IMR-90 (cell line): ENCODE results near the gene DSCAML1.

Experiments
- BHLHE40 ChIP-seq: fragments of 150-350 bp; IDR thresholded peaks from 2 replicates; pipeline ENCODE4 v1.6.1; 2016; ENCODE audit warnings: mild to moderate bottlenecking, low read depth, low read length
- CEBPB ChIP-seq: IDR thresholded peaks from 2 replicates; pipeline ENCODE4 v1.6.1; 2012; ENCODE audit warnings: low read depth, low read length, improper control_type of control experiment
- CHD1 ChIP-seq: IDR thresholded peaks from 2 replicates; pipeline ENCODE4 v1.6.1; 2012; ENCODE audit warnings: low read depth, low read length, improper control_type of control experiment
- ELK1 ChIP-seq: fragments of 150-350 bp; IDR thresholded peaks from 2 replicates; pipeline ENCODE4 v1.6.1; 2016; ENCODE audit warnings: low read depth, mild to moderate bottlenecking, low read length, moderate library complexity, borderline replicate concordance
- FOS ChIP-seq: fragments of 150-350 bp; IDR thresholded peaks from 2 replicates; pipeline ENCODE4 v1.6.1; 2016; ENCODE audit warnings: low read depth, low read length
- MXI1 ChIP-seq: IDR thresholded peaks from 2 replicates; pipeline ENCODE4 v1.6.1; 2012; ENCODE audit warnings: low read depth, mild to moderate bottlenecking, low read length, moderate library complexity, borderline replicate concordance
- NFE2L2 ChIP-seq: fragments of 150-350 bp; IDR thresholded peaks from 2 replicates; pipeline ENCODE4 v1.6.1; 2016; ENCODE audit warnings: low read depth, mild to moderate bottlenecking, low read length
- POLR2A ChIP-seq: IDR thresholded peaks from 2 replicates; pipeline ENCODE4 v1.6.1; 2012; ENCODE audit warnings: mild to moderate bottlenecking, low read depth, low read length
- RAD21 ChIP-seq: IDR thresholded peaks from 2 replicates; pipeline ENCODE4 v1.6.1; 2012; ENCODE audit warnings: low read length, improper control_type of control experiment
- RFX5 ChIP-seq: IDR thresholded peaks from 2 replicates; pipeline ENCODE4 v1.8.0; 2012; ENCODE audit warnings: low read depth, mild to moderate bottlenecking, low read length, moderate library complexity
- SMC3 ChIP-seq: fragments of 150-350 bp; IDR thresholded peaks from 2 replicates; pipeline ENCODE4 v1.6.1; 2016; ENCODE audit warnings: low read depth, mild to moderate bottlenecking, antibody characterized with exemption, low read length, moderate library complexity
- USF2 ChIP-seq: fragments of 150-350 bp; IDR thresholded peaks from 2 replicates; pipeline ENCODE4 v1.6.1; 2017; ENCODE audit warnings: mild to moderate bottlenecking, antibody characterized with exemption, low read length, low read depth
- TF ChIP-seq, protein P1 (sequence below): conservative IDR thresholded peaks from 2 replicates; pipeline ENCODE4 v1.5.1; 2012; ENCODE audit warnings: mild to moderate bottlenecking, low read depth, low read length, improper control_type of control experiment

GRCh38 chr11:117546431-117547194 lies 250.4 kb downstream of the DSCAML1 start:
- TF ChIP-seq, protein P1, sequence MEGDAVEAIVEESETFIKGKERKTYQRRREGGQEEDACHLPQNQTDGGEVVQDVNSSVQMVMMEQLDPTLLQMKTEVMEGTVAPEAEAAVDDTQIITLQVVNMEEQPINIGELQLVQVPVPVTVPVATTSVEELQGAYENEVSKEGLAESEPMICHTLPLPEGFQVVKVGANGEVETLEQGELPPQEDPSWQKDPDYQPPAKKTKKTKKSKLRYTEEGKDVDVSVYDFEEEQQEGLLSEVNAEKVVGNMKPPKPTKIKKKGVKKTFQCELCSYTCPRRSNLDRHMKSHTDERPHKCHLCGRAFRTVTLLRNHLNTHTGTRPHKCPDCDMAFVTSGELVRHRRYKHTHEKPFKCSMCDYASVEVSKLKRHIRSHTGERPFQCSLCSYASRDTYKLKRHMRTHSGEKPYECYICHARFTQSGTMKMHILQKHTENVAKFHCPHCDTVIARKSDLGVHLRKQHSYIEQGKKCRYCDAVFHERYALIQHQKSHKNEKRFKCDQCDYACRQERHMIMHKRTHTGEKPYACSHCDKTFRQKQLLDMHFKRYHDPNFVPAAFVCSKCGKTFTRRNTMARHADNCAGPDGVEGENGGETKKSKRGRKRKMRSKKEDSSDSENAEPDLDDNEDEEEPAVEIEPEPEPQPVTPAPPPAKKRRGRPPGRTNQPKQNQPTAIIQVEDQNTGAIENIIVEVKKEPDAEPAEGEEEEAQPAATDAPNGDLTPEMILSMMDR: no peak
- no peak for TF ChIP-seq SMC3
- TF ChIP-seq RFX5: no peak
- no peak for TF ChIP-seq CEBPB
- no peak for TF ChIP-seq USF2
- TF ChIP-seq BHLHE40: no peak
- TF ChIP-seq ELK1: no peak
- TF ChIP-seq POLR2A: no peak
- no peak for TF ChIP-seq MXI1
- no peak for TF ChIP-seq FOS
- no peak for TF ChIP-seq RAD21
- no peak for TF ChIP-seq CHD1
- TF ChIP-seq NFE2L2: no peak
